SK-N-SH (cell line): Measurements from ENCODE around the gene EPB41L1. TPM values are rescaled to one million over a fixed set of nuclear protein-coding genes. Genes with fewer than 3 reads are reported as not detected.

ENCODE experiments used
- CTCF ChIA-PET: fragments of 300-600, 350-600 bp; formaldehyde crosslinking; extraction: SDS; loops from one replicate; lab custom pipeline; 2021; lab: Yijun Ruan, JAX
- POLR2A ChIA-PET: fragments of 350-600 bp; sonication (Branson Sonifier 250); formaldehyde crosslinking; extraction: SDS; loops from one replicate; lab custom pipeline; 2020; ENCODE audit warnings: antibody characterized with exemption, inconsistent platforms; lab: Yijun Ruan, JAX
- DNase-seq: peaks from one replicate; pipeline ENCODE4 v3.0.0; 2012
- H2AFZ ChIP-seq: fragments of 200-600 bp; sonication (generic); 2 replicates; pipeline ENCODE4 v1.8.1; 2016; ENCODE audit warnings: antibody characterized with exemption, mild to moderate bottlenecking, low read depth
- H3F3A ChIP-seq: fragments of 200-600 bp; sonication (generic); replicated peaks from 2 replicates; pipeline ENCODE3; 2016; ENCODE audit warnings: antibody characterized with exemption, mild to moderate bottlenecking; ENCODE audit not compliant: insufficient read depth
- H3K27ac ChIP-seq, 2 experiments: fragments of 200-500 bp in 1 of 2; fragments of 200-600 bp in 1 of 2; sonication (Bioruptor generic) in 1 of 2; sonication (generic), shearing (Covaris generic) in 1 of 2; 2 replicates each; pipeline versions ENCODE4 v1.5.1 to v1.6.1; 2014 to 2016; ENCODE audit warnings: low read depth in 2 of 2, inconsistent platforms in 1 of 2, low read length in 1 of 2, mild to moderate bottlenecking in 1 of 2, mixed read lengths in 1 of 2
- H3K27me3 ChIP-seq: fragments of 200-600 bp; sonication (generic), shearing (Covaris generic); 2 replicates; pipeline ENCODE4 v1.6.1; 2016; ENCODE audit warnings: mixed run types; ENCODE audit not compliant: insufficient read depth
- H3K36me3 ChIP-seq, 2 experiments: fragments of 200-500 bp in 1 of 2; fragments of 200-600 bp in 1 of 2; sonication (Bioruptor generic) in 1 of 2; sonication (generic) in 1 of 2; replicated peaks in 1 of 2; 2 replicates each; pipeline versions ENCODE3 to v1.5.1; 2014 to 2016; ENCODE audit warnings: low read length in 1 of 2, mild to moderate bottlenecking in 1 of 2; ENCODE audit not compliant: insufficient read depth in 2 of 2, control insufficient read depth in 1 of 2
- H3K4me1 ChIP-seq, 2 experiments: fragments of 200-500 bp in 1 of 2; fragments of 200-600 bp in 1 of 2; sonication (Bioruptor generic) in 1 of 2; sonication (generic), shearing (Covaris generic) in 1 of 2; 2 replicates each; pipeline versions ENCODE4 v1.5.1 to v1.6.1; 2014 to 2016; ENCODE audit warnings: low read depth in 1 of 2, low read length in 1 of 2, mixed run types in 1 of 2; ENCODE audit not compliant: insufficient read depth in 2 of 2, control insufficient read depth in 1 of 2
- H3K4me2 ChIP-seq: fragments of 200-600 bp; sonication (generic), shearing (Covaris generic); 2 replicates; pipeline ENCODE4 v1.6.1; 2017; ENCODE audit warnings: mixed run types
- H3K4me3 ChIP-seq, 2 experiments: fragments of 200-500 bp in 1 of 2; fragments of 200-600 bp in 1 of 2; sonication (Bioruptor generic) in 1 of 2; sonication (generic), shearing (Covaris generic) in 1 of 2; 2 replicates each; pipeline versions ENCODE4 v1.5.1 to v1.8.1; 2014 to 2016; ENCODE audit warnings: low read depth in 2 of 2, inconsistent platforms in 1 of 2, low read length in 1 of 2, mild to moderate bottlenecking in 1 of 2, mixed read lengths in 1 of 2, moderate library complexity in 1 of 2
- H3K79me2 ChIP-seq: fragments of 200-600 bp; sonication (generic); 2 replicates; pipeline ENCODE4 v1.8.1; 2017; ENCODE audit warnings: mild to moderate bottlenecking; ENCODE audit not compliant: insufficient read depth
- H3K9ac ChIP-seq: fragments of 200-600 bp; sonication (generic); 2 replicates; pipeline ENCODE4 v1.6.1; 2017; ENCODE audit warnings: mixed run types
- H3K9me2 ChIP-seq: fragments of 200-600 bp; sonication (generic); 2 replicates; pipeline ENCODE4 v1.6.1; 2017; ENCODE audit warnings: mixed run types
- H3K9me3 ChIP-seq: fragments of 200-600 bp; sonication (generic); 2 replicates; pipeline ENCODE4 v1.6.1; 2017; ENCODE audit warnings: mixed run types, mild to moderate bottlenecking, moderate library complexity
- H4K20me1 ChIP-seq: fragments of 200-600 bp; sonication (generic); 2 replicates; pipeline ENCODE4 v1.6.1; 2017; ENCODE audit warnings: mild to moderate bottlenecking, mixed run types; ENCODE audit not compliant: insufficient read depth
- CTCF ChIP-seq: fragments of 200-600 bp; sonication (generic); IDR thresholded peaks from 2 replicates; pipeline ENCODE4 v1.6.1; 2017; ENCODE audit warnings: antibody characterized with exemption, mild to moderate bottlenecking, moderate library complexity
- EZH2phosphoT487 ChIP-seq: fragments of 200-600 bp; sonication (generic); IDR thresholded peaks from 2 replicates; pipeline ENCODE4 v1.6.1; 2017; ENCODE audit warnings: low read depth, mixed run types, mild to moderate bottlenecking, antibody characterized with exemption, moderate library complexity, borderline replicate concordance
- FOXM1 ChIP-seq: IDR thresholded peaks from 2 replicates; pipeline ENCODE4 v1.4.0; 2012; ENCODE audit warnings: low read depth, mild to moderate bottlenecking
- GABPA ChIP-seq: IDR thresholded peaks from 2 replicates; pipeline ENCODE4 v1.4.0; 2012; ENCODE audit warnings: low read depth, mild to moderate bottlenecking
- GATA2 ChIP-seq: sonication (generic); formaldehyde crosslinking; IDR thresholded peaks from 2 replicates; pipeline ENCODE4 v1.5.0; 2020; ENCODE audit warnings: mild to moderate bottlenecking, missing genetic modification reagents
- JUND ChIP-seq: IDR thresholded peaks from 2 replicates; pipeline ENCODE4 v1.4.0; 2012
- MAX ChIP-seq: IDR thresholded peaks from 2 replicates; pipeline ENCODE4 v1.4.0; 2012; ENCODE audit warnings: low read depth
- PBX3 ChIP-seq: IDR thresholded peaks from 2 replicates; pipeline ENCODE4; 2012
- POLR2AphosphoS5 ChIP-seq: IDR thresholded peaks from 2 replicates; pipeline ENCODE4 v1.6.1; 2012; ENCODE audit warnings: low read depth, low read length
- REST ChIP-seq: IDR thresholded peaks from 2 replicates; pipeline ENCODE4 v1.6.1; 2012; ENCODE audit warnings: mild to moderate bottlenecking, low read depth, low read length, moderate library complexity
- RXRA ChIP-seq: IDR thresholded peaks from 2 replicates; pipeline ENCODE4 v1.4.0; 2012; ENCODE audit warnings: low read depth, mild to moderate bottlenecking, borderline replicate concordance
- SIN3A ChIP-seq: IDR thresholded peaks from 2 replicates; pipeline ENCODE4 v1.6.1; 2012; ENCODE audit warnings: low read depth, mild to moderate bottlenecking, low read length, moderate library complexity, borderline replicate concordance
- TCF12 ChIP-seq: IDR thresholded peaks from 2 replicates; pipeline ENCODE4 v1.4.0; 2012
- YY1 ChIP-seq: IDR thresholded peaks from 2 replicates; pipeline ENCODE4 v1.4.0; 2012; ENCODE audit warnings: low read depth, mild to moderate bottlenecking
- WGBS: methylation state at CpG from one replicate; pipeline ENCODE4 v1.1.6; 2017; ENCODE audit warnings: low lambda C conversion rate; 5-methylcytosine and 5-hydroxymethylcytosine counted together
- polyA plus RNA-seq, 3 experiments: library from polyadenylated mRNA; depleted of rRNA; stranded (reverse); fragments of >200 nt; gene quantifications; 2 replicates each; pipeline ENCODE4 v1.2.3, GENCODE V29; 2012

EPB41L1 gene
- polyA plus RNA-seq, 1 of the 3 experiments (the other 2 are of a cell fraction) = 26.1 TPM

GRCh38 chr20:36262440-36262839 is 107.9 kb downstream of the EPB41L1 start (continued):
- TF ChIP-seq GATA2 (CRISPR knock-in tag) (no peak), YY1 (no peak)

GRCh38 chr20:36264426-36265246 is 110.1 kb downstream of the EPB41L1 start:
- Histone ChIP-seq H3K27me3 (no peaks in the 10 kb centered on the region), H2AFZ (no peak overlapping the region), H3F3A (no peaks in the 10 kb centered on the region), H3K4me3 (no peak overlapping the region), H3K4me1 (peaks cover 0 to 14% of the 10 kb centered on the region in 2 experiments; a peak in 1 of 4 replicates), H4K20me1 (no peaks in the 10 kb centered on the region), H3K9ac (no peak overlapping the region), H3K4me2 (no peak overlapping the region), H3K36me3 (no peaks in the 10 kb centered on the region), H3K27ac (no peak overlapping the region), H3K9me3 (no peaks in the 10 kb centered on the region), H3K9me2 (no peaks in the 10 kb centered on the region), H3K79me2 (no peaks in the 10 kb centered on the region)
- DNase-seq = no peak
- ChIA-PET POLR2A (no interaction called here), CTCF (interaction anchor here (1.3 kb wide), 1 partner anchor 175 kb away, joined by 3 read pairs; no protein-coding TSS in a partner anchor)
- no peak for TF ChIP-seq PBX3
- 86% methylated on average over 20 of the region's 20 CpGs for WGBS

- Histone ChIP-seq H3K27ac (no peak overlapping the region), H3K9me2 (no peaks in the 10 kb centered on the region), H3F3A (no peaks in the 10 kb centered on the region), H3K9ac (no peak overlapping the region), H3K4me1 (peaks cover 0 to 14% of the 10 kb centered on the region in 2 experiments; a peak in 1 of 4 replicates), H3K36me3 (no peaks in the 10 kb centered on the region), H3K79me2 (no peaks in the 10 kb centered on the region), H4K20me1 (no peaks in the 10 kb centered on the region), H3K9me3 (no peaks in the 10 kb centered on the region), H3K27me3 (no peaks in the 10 kb centered on the region), H3K4me3 (no peak overlapping the region), H3K4me2 (no peak overlapping the region), H2AFZ (no peak overlapping the region)
- DNase-seq = no peak
- POLR2A ChIA-PET = no interaction called here
- WGBS = 70% methylated on average over 2 of the region's 6 CpGs
- CTCF ChIA-PET = interaction anchor here (2.5 to 11.3 kb wide), 2 partner anchors 64 to 173 kb away, joined by 10 to 94 read pairs; no protein-coding TSS in a partner anchor
- TF ChIP-seq JUND = no peak
- no peak for TF ChIP-seq MAX
- no peak for TF ChIP-seq GABPA
- TF ChIP-seq EZH2phosphoT487 = no peak
- no peak for TF ChIP-seq TCF12
- no peak for TF ChIP-seq CTCF
- TF ChIP-seq POLR2AphosphoS5 = no peak
- no peak for TF ChIP-seq RXRA
- no peak for TF ChIP-seq SIN3A
- no peak for TF ChIP-seq YY1
- TF ChIP-seq REST = no peak
- TF ChIP-seq PBX3 = no peak
- TF ChIP-seq FOXM1 = no peak
Observed at GRCh38 chr20:36266189-36266588, 111.6 kb downstream of the EPB41L1 start.
